Esophagus muscularis mucosa (tissue), 4 donors: ENCODE data around the gene MRPL30.

Experiments
- EP300 ChIP-seq: sonication (generic); formaldehyde crosslinking; IDR thresholded peaks from one replicate; pipeline ENCODE4 v1.6.1; 2017; ENCODE audit warnings: antibody characterized with exemption
- POLR2A ChIP-seq: fragments of 450-650 bp; IDR thresholded peaks from one replicate; pipeline ENCODE4 v1.6.1; 2017; ENCODE audit warnings: antibody characterized with exemption, moderate library complexity, mild to moderate bottlenecking, low read depth
- POLR2AphosphoS5 ChIP-seq, 2 donors: sonication (generic); formaldehyde crosslinking; IDR thresholded peaks; one replicate each; pipeline ENCODE4 v1.6.1; 2017; ENCODE audit warnings: antibody characterized with exemption in 2 of 2
- TF ChIP-seq, protein P1 (sequence below), 3 experiments: fragments of 200-600 bp in 2 of 3; fragments of 450-650 bp in 1 of 3; sonication (generic) in 2 of 3; IDR thresholded peaks; one replicate each; pipeline ENCODE4 v1.5.1; 2017 to 2019; ENCODE audit warnings: antibody characterized with exemption in 3 of 3, mild to moderate bottlenecking in 2 of 3, moderate library complexity in 1 of 3

DNA sequence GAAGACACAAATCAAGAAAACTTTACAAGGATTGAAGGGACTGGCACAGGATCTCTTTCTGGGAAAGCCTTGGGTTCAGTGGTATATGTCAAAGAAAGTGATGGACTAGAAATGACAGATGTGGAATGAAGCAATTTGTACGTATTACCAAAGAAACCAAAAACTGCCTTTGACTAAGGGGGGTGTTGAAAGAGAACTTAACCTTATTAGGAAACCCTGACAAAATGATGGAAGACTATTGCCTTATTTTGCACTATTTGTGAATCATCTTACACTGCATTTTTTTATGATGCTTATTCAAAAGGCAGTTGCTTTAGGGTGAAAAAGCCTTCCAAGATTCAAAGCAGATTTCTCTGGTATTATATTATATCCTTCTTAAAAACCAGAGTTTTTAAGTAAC lies 30.3 kb upstream of the MRPL30 start:
- TF ChIP-seq EP300 (no peak), POLR2A (no peak), POLR2AphosphoS5 (IDR thresholded peaks at IDR 0.05) (no peak)
- TF ChIP-seq, protein P1, sequence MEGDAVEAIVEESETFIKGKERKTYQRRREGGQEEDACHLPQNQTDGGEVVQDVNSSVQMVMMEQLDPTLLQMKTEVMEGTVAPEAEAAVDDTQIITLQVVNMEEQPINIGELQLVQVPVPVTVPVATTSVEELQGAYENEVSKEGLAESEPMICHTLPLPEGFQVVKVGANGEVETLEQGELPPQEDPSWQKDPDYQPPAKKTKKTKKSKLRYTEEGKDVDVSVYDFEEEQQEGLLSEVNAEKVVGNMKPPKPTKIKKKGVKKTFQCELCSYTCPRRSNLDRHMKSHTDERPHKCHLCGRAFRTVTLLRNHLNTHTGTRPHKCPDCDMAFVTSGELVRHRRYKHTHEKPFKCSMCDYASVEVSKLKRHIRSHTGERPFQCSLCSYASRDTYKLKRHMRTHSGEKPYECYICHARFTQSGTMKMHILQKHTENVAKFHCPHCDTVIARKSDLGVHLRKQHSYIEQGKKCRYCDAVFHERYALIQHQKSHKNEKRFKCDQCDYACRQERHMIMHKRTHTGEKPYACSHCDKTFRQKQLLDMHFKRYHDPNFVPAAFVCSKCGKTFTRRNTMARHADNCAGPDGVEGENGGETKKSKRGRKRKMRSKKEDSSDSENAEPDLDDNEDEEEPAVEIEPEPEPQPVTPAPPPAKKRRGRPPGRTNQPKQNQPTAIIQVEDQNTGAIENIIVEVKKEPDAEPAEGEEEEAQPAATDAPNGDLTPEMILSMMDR (IDR thresholded peaks at IDR 0.05) = no peak
